Subcutaneous adipose tissue (tissue), 4 donors: ENCODE measurements around the gene HYAL2. TPM values are rescaled to one million over a fixed set of nuclear protein-coding genes. Genes with fewer than 3 reads are reported as not detected.

Source experiments
- CTCF ChIP-seq: fragments of 450-650 bp; IDR thresholded peaks from one replicate; pipeline ENCODE4 v1.5.1; 2016; ENCODE audit warnings: low read depth, mild to moderate bottlenecking, control low read depth, antibody characterized with exemption, moderate library complexity
- total RNA-seq, 4 donors: library from RNA; depleted of rRNA; stranded (reverse); fragments of >200 nt; gene quantifications; one replicate each; pipeline ENCODE4 v1.1.0, GENCODE V29; 2016

HYAL2 gene
- total RNA-seq, 4 donors from 2014 or later, result 54.4 to 207 (median 117) TPM

GRCh38 chr3:50289130-50289529 is 33.4 kb downstream of the HYAL2 start:
- no peak for TF ChIP-seq CTCF

- no peak for TF ChIP-seq CTCF
These were observed 34.0 kb downstream of the HYAL2 start for GRCh38 chr3:50288387-50289007.

GRCh38 chr3:50287262-50287661 is 35.3 kb downstream of the HYAL2 start:
- TF ChIP-seq CTCF, result no peak

- TF ChIP-seq CTCF, result no peak
These were observed 36.0 kb downstream of the HYAL2 start for GRCh38 chr3:50286322-50287227.

- TF ChIP-seq CTCF, result no peak
These were observed 43.1 kb downstream of the HYAL2 start for GRCh38 chr3:50279255-50280016.

GRCh38 chr3:50278880-50279224 is 43.7 kb downstream of the HYAL2 start, which contains the start of gene LSMEM2:
Gene LSMEM2, plus strand, starts transcription at chr3:50279087. Its CDS starts 27 bp downstream, at chr3:50279114.
- TF ChIP-seq CTCF, result no peak
